ENCODE results near the gene CPN2. TPM values are rescaled to one million over a fixed set of nuclear protein-coding genes. Genes with fewer than 3 reads are reported as not detected.

The CPN2 gene
- total and polyA plus RNA-seq, 2 of the 13 experiments (the other 11 are each of a cell fraction or from before 2014, with no cell fraction given): 26.7 to 27.7 TPM

DNA sequence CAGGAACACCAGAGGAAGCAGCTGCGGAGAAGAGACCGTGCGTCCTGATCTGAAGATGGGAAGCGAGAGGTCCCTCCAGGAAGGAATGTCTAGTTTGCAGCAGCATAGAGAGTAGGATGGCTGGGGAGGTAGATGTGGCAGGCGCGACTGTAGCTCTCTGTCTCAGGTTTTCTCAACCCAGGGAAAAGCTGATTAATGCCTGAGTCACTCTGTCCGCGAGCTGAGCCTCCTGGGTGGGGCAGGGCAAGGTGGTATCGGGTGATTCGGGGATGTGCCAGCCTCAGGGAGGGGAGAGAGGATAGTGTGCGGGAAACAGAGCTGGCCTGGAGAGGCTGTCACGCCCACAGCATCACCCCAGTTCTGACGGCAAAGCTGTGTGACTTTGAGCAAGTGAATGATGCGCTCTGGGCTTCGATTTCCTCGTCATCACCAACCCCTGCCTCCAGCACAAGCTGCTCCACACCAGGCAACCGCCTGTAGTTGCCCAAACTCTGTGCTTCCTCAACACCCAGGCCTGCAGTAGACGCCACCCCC is 28.4 kb downstream of the CPN2 start (continued):
- TF ChIP-seq FOXJ3 (CRISPR knock-in tag; IDR thresholded peaks at IDR 0.05; ENCODE audit: borderline replicate concordance) (no peak), ZNF768 (CRISPR knock-in tag; IDR thresholded peaks at IDR 0.05) (peak; percentile 88), NFE2 (CRISPR knock-in tag; IDR thresholded peaks at IDR 0.05) (0 out of 2 replicates have a peak, but pooled peaks have one; percentile 48), ZBTB20 (CRISPR knock-in tag; IDR thresholded peaks at IDR 0.05; ENCODE audit: borderline replicate concordance, low read depth) (no peak), CAMTA2 (CRISPR knock-in tag; IDR thresholded peaks at IDR 0.05; ENCODE audit: borderline replicate concordance) (no peak), ZNF891 (CRISPR knock-in tag; IDR thresholded peaks at IDR 0.05) (no peak), SOX6 (IDR thresholded peaks at IDR 0.05) (no peak), SOX6 (CRISPR knock-in tag; IDR thresholded peaks at IDR 0.05) (no peak), ZNF549 (CRISPR knock-in tag; IDR thresholded peaks at IDR 0.05) (no peak), TBX3 (IDR thresholded peaks at IDR 0.05; ENCODE audit: borderline replicate concordance) (no peak), KDM5A (IDR thresholded peaks at IDR 0.05; ENCODE audit: borderline replicate concordance, low read length) (no peak), ZNF44 (CRISPR knock-in tag; IDR thresholded peaks at IDR 0.05) (no peak), PHB2 (IDR thresholded peaks at IDR 0.05; ENCODE audit: partially characterized antibody) (no peak), SAP130 (CRISPR knock-in tag; IDR thresholded peaks at IDR 0.05; ENCODE audit: low read depth) (0 out of 2 replicates have a peak, but pooled peaks have one; percentile 22), ZNF577 (CRISPR knock-in tag; IDR thresholded peaks at IDR 0.05; ENCODE audit: borderline replicate concordance, low read depth) (no peak), ZBTB38 (CRISPR knock-in tag; IDR thresholded peaks at IDR 0.05) (peak; percentile 92), NR2F6 (IDR thresholded peaks at IDR 0.05) (no peak), NR2F6 (CRISPR knock-in tag; IDR thresholded peaks at IDR 0.05) (no peak)
- TF ChIP-seq, protein P1, sequence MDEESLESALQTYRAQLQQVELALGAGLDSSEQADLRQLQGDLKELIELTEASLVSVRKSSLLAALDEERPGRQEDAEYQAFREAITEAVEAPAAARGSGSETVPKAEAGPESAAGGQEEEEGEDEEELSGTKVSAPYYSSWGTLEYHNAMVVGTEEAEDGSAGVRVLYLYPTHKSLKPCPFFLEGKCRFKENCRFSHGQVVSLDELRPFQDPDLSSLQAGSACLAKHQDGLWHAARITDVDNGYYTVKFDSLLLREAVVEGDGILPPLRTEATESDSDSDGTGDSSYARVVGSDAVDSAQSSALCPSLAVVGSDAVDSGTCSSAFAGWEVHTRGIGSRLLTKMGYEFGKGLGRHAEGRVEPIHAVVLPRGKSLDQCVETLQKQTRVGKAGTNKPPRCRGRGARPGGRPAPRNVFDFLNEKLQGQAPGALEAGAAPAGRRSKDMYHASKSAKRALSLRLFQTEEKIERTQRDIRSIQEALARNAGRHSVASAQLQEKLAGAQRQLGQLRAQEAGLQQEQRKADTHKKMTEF (CRISPR knock-in tag; IDR thresholded peaks at IDR 0.05): no peak
- TF ChIP-seq, protein P2, sequence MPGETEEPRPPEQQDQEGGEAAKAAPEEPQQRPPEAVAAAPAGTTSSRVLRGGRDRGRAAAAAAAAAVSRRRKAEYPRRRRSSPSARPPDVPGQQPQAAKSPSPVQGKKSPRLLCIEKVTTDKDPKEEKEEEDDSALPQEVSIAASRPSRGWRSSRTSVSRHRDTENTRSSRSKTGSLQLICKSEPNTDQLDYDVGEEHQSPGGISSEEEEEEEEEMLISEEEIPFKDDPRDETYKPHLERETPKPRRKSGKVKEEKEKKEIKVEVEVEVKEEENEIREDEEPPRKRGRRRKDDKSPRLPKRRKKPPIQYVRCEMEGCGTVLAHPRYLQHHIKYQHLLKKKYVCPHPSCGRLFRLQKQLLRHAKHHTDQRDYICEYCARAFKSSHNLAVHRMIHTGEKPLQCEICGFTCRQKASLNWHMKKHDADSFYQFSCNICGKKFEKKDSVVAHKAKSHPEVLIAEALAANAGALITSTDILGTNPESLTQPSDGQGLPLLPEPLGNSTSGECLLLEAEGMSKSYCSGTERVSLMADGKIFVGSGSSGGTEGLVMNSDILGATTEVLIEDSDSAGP (CRISPR knock-in tag; IDR thresholded peaks at IDR 0.05; ENCODE audit: borderline replicate concordance): no peak
- TF ChIP-seq, protein P3, sequence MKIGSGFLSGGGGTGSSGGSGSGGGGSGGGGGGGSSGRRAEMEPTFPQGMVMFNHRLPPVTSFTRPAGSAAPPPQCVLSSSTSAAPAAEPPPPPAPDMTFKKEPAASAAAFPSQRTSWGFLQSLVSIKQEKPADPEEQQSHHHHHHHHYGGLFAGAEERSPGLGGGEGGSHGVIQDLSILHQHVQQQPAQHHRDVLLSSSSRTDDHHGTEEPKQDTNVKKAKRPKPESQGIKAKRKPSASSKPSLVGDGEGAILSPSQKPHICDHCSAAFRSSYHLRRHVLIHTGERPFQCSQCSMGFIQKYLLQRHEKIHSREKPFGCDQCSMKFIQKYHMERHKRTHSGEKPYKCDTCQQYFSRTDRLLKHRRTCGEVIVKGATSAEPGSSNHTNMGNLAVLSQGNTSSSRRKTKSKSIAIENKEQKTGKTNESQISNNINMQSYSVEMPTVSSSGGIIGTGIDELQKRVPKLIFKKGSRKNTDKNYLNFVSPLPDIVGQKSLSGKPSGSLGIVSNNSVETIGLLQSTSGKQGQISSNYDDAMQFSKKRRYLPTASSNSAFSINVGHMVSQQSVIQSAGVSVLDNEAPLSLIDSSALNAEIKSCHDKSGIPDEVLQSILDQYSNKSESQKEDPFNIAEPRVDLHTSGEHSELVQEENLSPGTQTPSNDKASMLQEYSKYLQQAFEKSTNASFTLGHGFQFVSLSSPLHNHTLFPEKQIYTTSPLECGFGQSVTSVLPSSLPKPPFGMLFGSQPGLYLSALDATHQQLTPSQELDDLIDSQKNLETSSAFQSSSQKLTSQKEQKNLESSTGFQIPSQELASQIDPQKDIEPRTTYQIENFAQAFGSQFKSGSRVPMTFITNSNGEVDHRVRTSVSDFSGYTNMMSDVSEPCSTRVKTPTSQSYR (CRISPR knock-in tag; IDR thresholded peaks at IDR 0.05; ENCODE audit: borderline replicate concordance): no peak
- TF ChIP-seq, protein P4, sequence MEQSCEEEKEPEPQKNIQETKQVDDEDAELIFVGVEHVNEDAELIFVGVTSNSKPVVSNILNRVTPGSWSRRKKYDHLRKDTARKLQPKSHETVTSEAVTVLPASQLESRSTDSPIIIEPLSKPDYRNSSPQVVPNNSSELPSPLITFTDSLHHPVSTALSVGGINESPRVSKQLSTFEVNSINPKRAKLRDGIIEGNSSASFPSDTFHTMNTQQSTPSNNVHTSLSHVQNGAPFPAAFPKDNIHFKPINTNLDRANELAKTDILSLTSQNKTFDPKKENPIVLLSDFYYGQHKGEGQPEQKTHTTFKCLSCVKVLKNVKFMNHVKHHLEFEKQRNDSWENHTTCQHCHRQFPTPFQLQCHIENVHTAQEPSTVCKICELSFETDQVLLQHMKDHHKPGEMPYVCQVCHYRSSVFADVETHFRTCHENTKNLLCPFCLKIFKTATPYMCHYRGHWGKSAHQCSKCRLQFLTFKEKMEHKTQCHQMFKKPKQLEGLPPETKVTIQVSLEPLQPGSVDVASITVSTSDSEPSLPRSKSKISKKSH (CRISPR knock-in tag; IDR thresholded peaks at IDR 0.05; ENCODE audit: borderline replicate concordance): no peak
- TF ChIP-seq, protein P5, sequence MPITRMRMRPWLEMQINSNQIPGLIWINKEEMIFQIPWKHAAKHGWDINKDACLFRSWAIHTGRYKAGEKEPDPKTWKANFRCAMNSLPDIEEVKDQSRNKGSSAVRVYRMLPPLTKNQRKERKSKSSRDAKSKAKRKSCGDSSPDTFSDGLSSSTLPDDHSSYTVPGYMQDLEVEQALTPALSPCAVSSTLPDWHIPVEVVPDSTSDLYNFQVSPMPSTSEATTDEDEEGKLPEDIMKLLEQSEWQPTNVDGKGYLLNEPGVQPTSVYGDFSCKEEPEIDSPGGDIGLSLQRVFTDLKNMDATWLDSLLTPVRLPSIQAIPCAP (CRISPR knock-in tag; IDR thresholded peaks at IDR 0.05; ENCODE audit: low read depth): no peak
